Uterus (tissue), 2 donors: ENCODE data around the gene RNF19B.

Source experiments
- POLR2A ChIP-seq, 2 donors: fragments of 450-650 bp; IDR thresholded peaks; one replicate each; pipeline ENCODE4 v1.6.1; 2016; ENCODE audit warnings: antibody characterized with exemption in 2 of 2, mild to moderate bottlenecking in 1 of 2, moderate library complexity in 1 of 2
- TF ChIP-seq, protein P1 (sequence below), 4 experiments: fragments of 200-600 bp in 2 of 4; fragments of 450-650 bp in 2 of 4; sonication (generic) in 2 of 4; IDR thresholded peaks; one replicate each; pipeline ENCODE4 v1.5.1; 2016 to 2019; ENCODE audit warnings: antibody characterized with exemption in 4 of 4, mild to moderate bottlenecking in 2 of 4, moderate library complexity in 1 of 4

DNA sequence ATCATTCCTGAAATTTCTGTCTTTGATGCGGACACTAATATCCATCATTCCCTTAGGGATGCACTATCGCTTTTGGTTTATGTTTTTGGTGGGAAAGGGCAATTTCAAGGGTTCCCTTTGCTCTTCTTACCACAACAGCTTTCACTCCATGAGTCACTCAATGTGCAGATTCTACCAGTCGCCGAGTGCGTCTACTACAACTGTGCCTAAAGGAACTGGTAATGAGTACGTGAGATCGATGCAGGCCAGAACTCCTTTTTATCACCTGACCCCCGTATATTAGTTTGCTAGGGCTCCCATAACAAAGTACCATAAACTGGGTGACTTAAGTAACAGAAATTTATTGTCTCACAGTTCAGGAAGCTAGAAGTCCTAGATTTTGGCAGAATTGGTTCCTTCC is 35.9 kb downstream of the RNF19B start:
- TF ChIP-seq, protein P1, sequence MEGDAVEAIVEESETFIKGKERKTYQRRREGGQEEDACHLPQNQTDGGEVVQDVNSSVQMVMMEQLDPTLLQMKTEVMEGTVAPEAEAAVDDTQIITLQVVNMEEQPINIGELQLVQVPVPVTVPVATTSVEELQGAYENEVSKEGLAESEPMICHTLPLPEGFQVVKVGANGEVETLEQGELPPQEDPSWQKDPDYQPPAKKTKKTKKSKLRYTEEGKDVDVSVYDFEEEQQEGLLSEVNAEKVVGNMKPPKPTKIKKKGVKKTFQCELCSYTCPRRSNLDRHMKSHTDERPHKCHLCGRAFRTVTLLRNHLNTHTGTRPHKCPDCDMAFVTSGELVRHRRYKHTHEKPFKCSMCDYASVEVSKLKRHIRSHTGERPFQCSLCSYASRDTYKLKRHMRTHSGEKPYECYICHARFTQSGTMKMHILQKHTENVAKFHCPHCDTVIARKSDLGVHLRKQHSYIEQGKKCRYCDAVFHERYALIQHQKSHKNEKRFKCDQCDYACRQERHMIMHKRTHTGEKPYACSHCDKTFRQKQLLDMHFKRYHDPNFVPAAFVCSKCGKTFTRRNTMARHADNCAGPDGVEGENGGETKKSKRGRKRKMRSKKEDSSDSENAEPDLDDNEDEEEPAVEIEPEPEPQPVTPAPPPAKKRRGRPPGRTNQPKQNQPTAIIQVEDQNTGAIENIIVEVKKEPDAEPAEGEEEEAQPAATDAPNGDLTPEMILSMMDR (IDR thresholded peaks at IDR 0.05), result no peak
- TF ChIP-seq POLR2A (IDR thresholded peaks at IDR 0.05), result no peak
